NCI-H2029 (cell line): ENCODE results near the gene NAGK.
"Not testable (repeated sequence)": the region's sequence is repeated elsewhere in the genome, so short reads cannot be mapped to it uniquely, and the experiment has no call there.

Source experiments
- DNase-seq: peaks from one replicate; lab custom pipeline; 2025; lab: John Stamatoyannopoulos, UW

NAGK gene

DNA sequence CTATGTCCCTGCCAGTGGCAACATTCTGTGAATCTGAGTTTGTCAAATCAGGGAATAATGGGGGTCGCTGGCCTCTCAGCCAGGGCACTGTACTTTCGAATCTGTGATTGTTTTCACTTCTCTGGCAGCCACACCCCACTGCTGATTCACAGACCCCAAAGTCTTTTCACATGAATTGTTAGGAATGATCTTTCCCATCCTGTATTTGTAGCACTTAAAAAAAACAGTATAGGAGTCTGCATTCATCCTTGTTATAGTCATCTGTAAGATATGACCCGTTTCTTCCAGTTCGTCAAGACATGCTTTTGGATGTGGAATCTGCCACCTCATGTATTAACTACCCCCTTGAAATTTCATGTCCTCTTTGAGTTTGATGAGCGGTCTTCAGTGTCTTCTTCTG lies 928 bp downstream of the NAGK start:
- DNase-seq, result no peak

DNA sequence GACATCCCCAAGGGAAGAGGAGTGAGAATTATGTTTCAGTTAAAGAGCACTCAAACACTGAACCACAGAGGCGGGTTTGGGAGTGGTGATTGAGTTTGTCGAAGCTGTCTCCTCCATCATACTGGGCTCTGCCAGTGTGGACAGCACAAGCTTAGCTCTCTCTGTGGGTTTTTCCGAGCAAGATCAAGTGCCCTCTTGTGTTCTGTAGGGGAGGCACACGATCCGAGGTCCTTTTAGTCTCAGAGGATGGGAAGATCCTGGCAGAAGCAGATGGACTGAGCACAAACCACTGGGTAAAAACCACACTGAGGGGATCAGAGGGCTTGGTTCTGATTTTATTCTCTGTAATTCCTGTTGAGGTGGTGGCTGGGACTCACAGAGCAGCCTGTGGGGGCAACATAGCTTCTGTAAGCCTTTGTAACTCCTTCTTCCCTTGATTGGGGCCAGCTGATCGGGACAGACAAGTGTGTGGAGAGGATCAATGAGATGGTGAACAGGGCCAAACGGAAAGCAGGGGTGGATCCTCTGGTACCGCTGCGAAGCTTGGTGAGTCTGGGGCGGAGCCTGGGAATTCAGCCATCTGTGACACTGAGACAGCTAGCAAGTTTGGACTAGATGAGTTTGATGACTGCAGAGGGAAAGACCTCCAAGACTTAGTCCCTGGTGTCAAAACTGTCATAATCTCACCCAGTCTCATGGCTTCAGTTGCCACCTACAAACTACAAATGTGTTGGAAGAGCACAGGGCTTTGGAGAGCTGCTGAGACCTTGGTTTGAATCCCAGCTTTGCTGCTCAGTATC lies 2.0 kb downstream of the NAGK start:
- no peak for DNase-seq

GRCh38 chr2:71071681-71072398 lies 3.4 kb downstream of the NAGK start:
- DNase-seq, result no peak

GRCh38 chr2:71072492-71072891 lies 4.0 kb downstream of the NAGK start:
- no peak for DNase-seq

DNA sequence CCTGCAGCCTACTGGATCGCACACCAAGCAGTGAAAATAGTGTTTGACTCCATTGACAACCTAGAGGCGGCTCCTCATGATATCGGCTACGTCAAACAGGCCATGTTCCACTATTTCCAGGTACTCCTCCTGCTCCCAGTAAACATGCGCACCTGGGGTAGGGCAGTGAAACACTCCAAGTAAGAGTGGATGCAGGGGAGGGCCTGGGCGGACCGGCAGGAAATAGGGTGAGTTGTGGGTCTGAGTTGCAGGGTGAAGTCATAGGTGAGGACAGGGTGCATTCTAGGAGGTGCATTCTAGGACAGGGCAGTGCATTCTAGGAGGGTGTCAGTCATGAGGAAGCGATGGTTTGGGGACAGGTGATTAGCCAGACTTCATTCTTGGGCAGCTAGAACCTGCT lies 5.0 kb downstream of the NAGK start:
- DNase-seq, result no peak

DNA sequence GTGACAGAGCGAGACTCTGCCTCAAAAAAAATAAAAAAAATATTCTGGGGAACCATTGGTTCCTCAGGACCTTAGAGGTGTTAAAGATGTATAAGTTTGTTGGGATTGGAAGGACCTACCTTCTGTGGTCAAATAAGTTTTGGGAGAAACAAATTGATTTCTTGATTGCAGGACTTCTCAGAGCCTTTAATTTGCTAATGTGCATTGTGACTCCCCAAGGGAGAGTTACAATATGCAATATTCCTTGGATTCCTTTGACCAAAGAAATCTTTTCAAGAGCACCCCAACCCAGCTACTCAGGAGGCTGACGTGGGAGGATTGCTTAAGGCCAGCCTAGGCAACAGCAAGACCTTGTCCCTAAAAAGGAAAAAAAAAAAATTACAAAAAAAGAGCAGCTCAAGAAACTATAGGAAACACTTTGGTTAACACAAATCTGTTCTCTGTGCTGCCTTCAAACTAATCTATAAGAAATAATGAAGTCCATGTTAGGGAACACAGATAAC lies 6.5 kb downstream of the NAGK start:
- no peak for DNase-seq

- peak; percentile 77 for DNase-seq
Observed at GRCh38 chr2:71078624-71079023, 10.2 kb downstream of the NAGK start.

DNA sequence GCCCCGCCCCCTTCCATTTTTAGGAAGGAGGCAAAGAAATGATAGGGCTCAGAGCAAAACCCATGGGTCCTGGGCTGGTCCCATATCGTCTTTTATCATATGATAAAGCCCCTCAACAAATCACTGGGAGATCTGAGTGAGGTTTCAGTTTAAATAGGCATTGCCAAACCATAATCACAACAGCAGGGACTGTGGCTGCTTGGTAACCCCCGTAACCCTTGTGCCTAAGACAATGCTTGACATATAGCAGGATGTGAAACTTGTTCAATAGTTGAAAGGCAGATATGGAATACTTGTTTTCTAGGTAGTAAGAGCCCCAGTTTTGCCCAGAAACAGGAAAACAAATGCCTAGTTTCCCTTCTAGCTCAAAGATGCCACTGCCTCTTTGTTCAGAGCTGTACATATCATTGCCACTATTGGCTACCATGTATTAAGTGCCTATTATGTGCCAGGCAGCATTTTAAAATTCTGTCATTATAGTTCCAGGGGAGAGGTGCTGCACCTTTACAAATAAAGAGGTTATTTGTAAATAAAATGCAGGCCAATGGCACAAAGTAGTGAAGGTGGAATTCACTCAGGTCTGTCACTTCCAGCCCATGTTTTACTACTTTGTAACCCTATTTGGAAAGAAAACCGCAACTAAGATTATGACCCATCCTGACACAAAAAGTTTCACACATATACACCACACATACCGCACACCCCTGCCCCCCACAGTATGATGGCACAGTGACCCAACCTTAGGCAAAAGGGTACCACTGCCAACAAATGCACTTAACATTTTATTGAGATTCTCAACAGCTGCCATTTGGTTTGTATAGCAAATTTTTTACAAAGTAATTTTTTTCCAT lies 14.2 kb downstream of the NAGK start:
- no peak for DNase-seq

GRCh38 chr2:71083297-71083696 lies 14.8 kb downstream of the NAGK start:
- not testable (repeated sequence) for DNase-seq

GRCh38 chr2:71083752-71084312 lies 15.4 kb downstream of the NAGK start:
- DNase-seq, result not testable (repeated sequence)

DNA sequence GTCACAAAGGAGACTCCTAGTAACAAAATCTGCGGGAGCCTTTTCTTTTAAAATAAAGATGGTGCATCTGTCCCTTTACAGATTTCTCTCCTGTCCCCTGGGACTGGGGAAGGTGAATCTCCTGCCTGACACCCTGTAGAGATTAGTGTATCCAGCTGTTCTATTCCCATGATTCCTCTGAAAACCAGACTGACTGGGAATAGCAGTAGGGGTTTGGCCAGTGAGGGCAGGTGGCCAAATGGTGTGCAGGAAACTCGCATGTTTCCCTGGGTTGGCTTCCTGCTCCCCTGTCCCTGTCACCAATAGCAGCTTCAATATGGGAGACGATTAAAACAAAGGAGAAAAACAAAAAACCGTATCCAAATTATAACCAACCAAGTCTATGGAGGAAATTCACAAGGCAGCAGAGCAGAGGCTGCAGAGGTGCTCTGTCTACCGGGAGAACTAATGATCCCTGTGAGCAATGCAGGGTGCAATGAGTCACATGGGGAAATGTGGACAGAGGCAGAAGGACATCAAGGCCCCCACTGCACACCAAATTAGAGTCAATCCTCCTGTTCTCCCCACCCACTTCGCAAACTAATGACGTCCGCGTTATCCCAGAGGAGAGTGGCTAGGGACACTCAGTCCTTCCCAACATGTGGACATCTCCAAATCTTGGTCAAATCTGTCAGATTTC lies 17.0 kb downstream of the NAGK start:
- not testable (repeated sequence) for DNase-seq

DNA sequence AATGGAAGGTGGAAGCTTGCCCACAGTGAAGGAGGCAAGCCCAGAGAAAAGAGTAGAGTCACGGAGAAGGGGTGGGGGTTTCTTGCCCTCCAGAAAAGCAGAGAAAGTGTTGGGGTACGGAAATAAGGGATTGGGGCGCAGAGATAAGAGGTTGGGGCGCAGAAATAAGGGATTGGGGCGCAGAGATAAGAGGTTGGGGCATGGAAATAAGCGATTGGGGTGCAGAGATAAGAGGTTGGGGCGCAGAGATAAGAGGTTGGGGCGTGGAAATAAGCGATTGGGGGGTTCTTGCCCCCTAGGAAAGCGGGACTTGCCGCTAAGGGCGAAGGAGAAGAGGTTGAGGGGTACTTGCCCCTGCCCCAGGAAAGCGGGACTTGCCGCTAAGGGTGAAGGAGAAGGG lies 21.0 kb downstream of the NAGK start:
- not testable (repeated sequence) for DNase-seq

- DNase-seq, result not testable (repeated sequence)
Observed at GRCh38 chr2:71091808-71092207, 23.4 kb downstream of the NAGK start.

DNA sequence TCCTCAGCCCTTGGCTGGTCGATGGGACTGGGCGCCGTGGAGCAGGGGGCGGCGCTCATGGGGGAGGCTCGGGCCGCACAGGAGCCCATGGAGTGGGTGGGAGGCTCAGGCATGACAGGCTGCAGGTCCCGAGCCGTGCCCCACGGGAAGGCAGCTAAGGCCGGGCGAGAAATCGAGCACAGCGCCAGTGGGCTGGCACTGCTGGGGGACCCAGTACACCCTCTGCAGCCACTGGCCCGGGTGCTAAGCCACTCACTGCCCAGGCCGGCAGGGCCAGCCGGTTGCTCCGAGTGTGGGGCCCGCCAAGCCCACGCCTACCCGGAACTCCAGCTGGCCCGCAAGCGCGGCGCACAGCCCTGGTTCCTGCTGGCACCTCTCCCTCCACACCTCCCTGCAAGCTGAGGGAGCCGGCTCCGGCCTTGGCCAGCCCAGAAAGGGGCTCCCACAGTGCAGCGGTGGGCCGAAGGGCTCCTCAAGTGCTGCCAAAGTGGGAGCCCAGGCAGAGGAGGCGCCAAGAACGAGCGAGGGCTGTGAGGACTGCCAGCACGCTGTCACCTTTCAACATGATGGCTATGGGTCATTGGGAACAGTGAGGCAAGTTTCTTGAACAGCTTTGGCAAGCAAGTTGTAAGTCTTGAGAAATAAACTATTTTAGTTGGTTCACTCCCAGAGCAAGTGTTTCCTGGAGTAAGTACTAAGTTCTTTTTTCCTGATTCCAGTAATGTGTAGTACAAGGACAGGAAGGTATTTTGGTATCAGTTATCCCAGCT lies 24.2 kb downstream of the NAGK start:
- DNase-seq, result not testable (repeated sequence)

DNA sequence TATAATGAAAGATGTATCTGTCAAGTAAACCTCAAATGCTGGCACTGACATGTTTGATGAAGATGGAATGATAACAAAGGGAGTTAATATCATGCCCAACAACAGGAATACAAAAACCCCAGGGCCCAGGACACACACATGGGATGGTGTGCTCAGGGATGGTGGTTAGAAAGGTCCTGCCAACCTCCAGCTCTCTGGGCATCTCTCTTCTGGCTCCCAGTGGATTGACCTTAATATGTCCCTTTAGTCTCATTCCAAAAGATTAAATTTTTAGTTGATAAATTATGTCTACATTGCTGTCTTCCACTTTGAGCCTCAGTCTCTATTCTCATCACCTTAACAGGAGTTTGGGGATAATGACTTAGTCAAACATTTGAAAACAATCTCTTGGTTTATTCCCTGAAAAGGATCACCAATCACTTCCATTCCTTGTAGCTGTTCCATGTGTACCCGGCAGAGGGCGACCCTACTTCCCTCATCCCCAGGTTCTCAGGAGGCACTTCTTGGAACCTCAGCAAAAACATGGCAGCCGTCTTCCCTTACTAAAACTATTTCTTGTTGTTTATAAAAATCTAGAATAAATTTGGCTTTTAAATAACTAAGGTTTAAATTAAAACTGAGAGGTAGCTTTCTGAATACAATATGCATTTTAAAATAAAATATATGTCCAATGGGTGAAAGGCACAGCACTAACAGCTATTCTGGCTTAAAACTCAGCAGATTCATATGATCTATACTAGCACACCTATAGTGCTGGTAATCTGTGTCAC lies 31.9 kb downstream of the NAGK start:
- peak; percentile 15 for DNase-seq

DNA sequence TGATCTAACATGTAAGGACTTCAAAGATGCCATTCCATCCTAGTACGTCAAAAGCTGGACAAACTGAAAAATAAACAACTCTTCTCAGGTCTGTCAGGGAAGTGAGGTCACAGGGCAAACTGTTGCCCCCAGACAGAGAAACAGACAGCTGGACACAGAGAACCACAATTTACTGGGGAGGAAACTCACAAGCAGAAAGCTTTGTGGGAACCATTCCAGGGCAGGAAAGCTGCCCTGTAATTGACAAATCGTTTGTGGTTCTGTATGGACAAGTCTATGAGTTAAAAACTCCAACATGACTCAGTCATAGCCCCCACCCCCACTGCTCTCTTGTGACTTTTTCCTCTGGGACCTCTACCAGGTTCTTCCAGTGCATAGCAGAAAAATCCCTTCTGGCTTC lies 33.2 kb downstream of the NAGK start:
- no peak for DNase-seq

DNA sequence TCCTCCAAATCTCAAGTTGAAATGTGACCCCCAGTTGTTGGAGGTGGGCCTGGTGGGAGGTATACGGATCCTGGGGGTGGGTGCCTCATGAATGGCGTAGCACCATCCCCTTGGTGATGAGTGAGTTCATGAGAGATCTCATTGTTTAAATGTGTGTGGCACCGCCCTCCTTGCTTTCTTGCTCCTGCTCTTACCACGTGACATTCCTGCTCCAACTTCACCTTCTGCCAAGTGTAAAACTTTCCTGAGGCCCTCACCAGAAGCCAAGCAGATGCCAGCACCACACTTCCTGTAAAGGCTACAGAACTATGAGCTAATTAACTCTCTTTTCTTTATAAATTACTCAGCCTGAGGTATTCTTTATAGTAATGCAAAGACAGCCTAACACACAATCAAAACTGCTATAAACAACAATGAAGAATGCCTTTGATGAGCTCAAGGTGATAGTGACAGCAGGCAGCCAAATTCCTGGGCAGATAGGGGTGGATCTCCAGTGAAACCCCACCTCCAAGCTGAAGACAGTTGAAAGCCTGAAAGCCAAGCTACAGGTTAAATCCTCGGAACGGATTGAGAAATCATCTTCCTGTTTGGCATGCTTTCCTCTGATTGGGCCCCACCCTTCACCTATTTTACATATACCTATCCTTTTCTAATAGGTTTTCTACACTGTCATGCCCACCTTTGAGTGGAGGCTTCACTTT lies 34.7 kb downstream of the NAGK start:
- DNase-seq, result no peak

- DNase-seq, result no peak
Observed at GRCh38 chr2:71103809-71104208, 35.4 kb downstream of the NAGK start.

GRCh38 chr2:71106463-71106862 lies 38.0 kb downstream of the NAGK start:
- not testable (repeated sequence) for DNase-seq
